NCI-H187 (cell line): ENCODE results near the gene ADAM19.
"Not testable (repeated sequence)": the region's sequence is repeated elsewhere in the genome, so short reads cannot be mapped to it uniquely, and the experiment has no call there.

Experiments used
- DNase-seq, 2 experiments: peaks; one replicate each; lab custom pipeline; 2025; lab: John Stamatoyannopoulos, UW

Gene ADAM19

GRCh38 chr5:157460921-157461792 lies 114.4 kb downstream of the ADAM19 start:
- DNase-seq = no peak

- no peak for DNase-seq
These were observed 115.6 kb downstream of the ADAM19 start, which contains the start of gene NIPAL4 for GRCh38 chr5:157459715-157460599. Gene NIPAL4, plus strand, starts transcription at chr5:157460213. Its CDS starts 108 bp downstream, at chr5:157460321.

- no peak for DNase-seq
These were observed 116.7 kb downstream of the ADAM19 start for GRCh38 chr5:157458835-157459234.

- DNase-seq = no peak
These were observed 118.2 kb downstream of the ADAM19 start for GRCh38 chr5:157457391-157457790.

GRCh38 chr5:157456301-157456700 lies 119.3 kb downstream of the ADAM19 start:
- DNase-seq = no peak

- no peak for DNase-seq
These were observed 120.5 kb downstream of the ADAM19 start for GRCh38 chr5:157455057-157455456.

- DNase-seq = no peak
These were observed 121.3 kb downstream of the ADAM19 start for GRCh38 chr5:157454273-157454672.

- DNase-seq = no peak
These were observed 123.8 kb downstream of the ADAM19 start for GRCh38 chr5:157451806-157452205.

- DNase-seq = no peak
These were observed 125.6 kb downstream of the ADAM19 start for GRCh38 chr5:157450024-157450423.

GRCh38 chr5:157449011-157449723 lies 126.4 kb downstream of the ADAM19 start:
- no peak for DNase-seq

GRCh38 chr5:157447201-157447637 lies 128.4 kb downstream of the ADAM19 start:
- DNase-seq = no peak

GRCh38 chr5:157446412-157446935 lies 129.1 kb downstream of the ADAM19 start:
- no peak for DNase-seq

- DNase-seq = no peak
These were observed 129.7 kb downstream of the ADAM19 start for GRCh38 chr5:157445745-157446411.

GRCh38 chr5:157444224-157444623 lies 131.4 kb downstream of the ADAM19 start:
- no peak for DNase-seq

- no peak for DNase-seq
These were observed 132.5 kb downstream of the ADAM19 start for GRCh38 chr5:157443041-157443549.

GRCh38 chr5:157434096-157434495 lies 141.5 kb downstream of the ADAM19 start:
- DNase-seq = no peak

- DNase-seq = peak in 1 of 2 experiments; percentile 46
These were observed 143.9 kb downstream of the ADAM19 start for GRCh38 chr5:157431544-157432200.

- not testable (repeated sequence) for DNase-seq
These were observed 145.7 kb downstream of the ADAM19 start for GRCh38 chr5:157429920-157430319.
